Measurements from ENCODE around the gene TRMT44.
"Not testable (repeated sequence)": the region's sequence is repeated elsewhere in the genome, so short reads cannot be mapped to it uniquely, and the experiment has no call there.

TRMT44 gene

DNA sequence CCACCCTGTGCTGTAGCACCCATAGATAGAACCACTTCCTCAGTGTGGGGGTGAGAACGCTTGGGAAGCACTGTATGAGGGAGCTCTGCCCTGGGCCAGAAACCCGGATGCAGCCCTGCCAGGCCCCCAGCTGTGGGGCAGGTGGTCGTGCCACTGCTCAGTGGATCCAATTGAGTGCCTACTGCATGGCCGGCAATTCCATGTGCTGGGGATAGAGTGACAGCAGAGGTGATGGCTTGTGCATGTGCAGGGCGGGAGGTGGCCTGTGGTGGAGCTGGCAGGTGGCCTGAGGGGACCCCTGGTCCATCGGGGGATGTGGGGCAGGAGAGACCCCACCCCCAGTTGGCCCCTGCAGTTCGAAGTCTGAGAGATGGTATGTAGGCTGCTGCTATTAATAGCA is 60.4 kb downstream of the TRMT44 start:
- DNase-seq, result no peak

DNA sequence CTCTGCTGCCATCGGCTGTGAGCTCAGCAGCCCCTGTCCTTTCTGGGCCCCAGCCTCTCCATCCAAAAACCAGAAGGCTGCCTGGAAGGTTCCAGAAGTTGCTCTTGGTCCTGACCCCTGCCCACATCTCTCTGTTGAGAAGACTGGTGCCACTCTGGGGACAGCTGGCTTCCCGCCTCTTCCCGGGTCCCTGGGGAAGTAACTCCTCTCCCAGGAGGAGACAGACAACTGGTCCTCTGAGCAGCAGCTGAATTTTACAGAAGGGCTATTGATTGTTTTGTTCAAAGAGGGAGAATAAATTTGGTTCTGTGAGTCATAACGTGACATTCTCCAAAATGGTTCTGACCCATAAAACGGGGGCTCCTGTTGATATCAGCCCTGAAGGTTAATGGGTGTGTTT is 61.2 kb downstream of the TRMT44 start:
- DNase-seq, result no peak

DNA sequence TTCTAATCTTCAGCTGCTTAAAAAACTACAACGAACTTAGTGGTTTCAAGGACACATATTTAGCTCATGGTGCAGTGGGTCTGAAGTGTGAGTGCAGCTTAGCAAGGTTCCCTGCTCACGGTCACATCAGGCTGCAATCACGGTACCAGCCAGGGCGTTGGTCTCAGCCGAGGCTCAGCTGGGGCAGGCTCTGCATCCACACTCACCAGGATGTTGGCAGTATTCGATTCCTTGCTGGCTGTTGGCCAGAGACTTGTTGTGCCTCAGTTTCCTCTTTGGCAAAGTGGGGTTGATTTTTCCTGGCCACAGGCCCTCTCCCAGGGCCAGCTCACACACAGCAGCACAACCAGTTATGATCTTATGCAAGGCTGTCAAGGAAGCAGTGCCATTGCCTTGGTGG is 61.8 kb downstream of the TRMT44 start:
- no peak for DNase-seq

DNA sequence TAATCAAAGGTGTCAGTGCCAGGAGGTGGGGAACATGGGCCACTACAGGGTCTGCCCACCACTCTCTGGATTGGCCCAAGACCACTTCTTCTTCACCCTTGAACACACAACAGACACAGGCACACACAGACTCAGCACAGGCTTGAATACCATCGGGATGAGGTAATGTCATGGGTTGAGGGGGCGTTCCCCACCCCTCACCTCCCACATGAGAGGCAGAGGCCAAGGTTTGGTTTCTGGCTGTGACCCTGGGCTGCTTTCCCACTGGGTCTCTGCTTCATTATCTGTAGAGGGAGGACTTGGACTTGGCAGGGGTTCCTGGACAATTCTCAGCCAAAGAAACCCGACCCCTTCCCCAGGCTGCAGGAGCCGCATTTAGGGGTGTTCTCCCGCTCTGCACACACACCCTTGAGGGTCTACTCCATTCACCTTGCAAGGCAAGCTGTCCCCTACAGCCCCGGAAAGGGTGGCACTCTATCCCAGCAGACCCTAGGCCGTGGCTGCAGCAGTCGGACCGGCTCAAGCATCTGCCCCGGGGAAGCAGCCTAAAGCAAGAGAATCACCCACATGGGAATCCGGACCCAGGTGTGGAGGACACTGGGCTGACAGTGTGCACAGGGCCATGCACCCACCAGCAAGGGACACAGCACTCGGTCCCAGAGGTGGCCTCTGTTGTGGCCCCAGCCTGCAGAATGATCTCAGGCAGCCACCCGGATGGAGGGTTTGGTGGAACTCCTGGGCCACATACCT is 62.4 kb downstream of the TRMT44 start:
- DNase-seq, result no peak

DNA sequence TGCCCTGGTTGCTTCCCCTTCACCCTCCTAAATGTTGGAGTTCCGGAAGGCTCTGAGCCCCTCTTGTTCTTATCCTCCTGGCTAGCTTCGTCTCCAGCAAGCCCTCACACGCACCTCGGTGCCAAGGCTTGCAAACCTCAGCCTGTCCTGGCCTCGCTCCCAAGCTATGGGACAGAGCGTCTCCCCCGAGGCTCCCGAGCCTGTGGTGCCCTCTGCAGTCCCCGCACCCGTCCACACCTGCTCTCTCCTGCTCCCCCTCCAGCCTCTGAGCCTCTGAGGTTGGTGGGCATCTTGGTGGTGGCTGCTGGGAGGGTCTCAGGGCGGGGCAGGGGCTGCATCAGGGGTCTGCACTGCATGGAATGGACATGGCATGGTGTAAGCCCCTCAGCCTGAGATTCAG is 63.2 kb downstream of the TRMT44 start:
- DNase-seq, result peak in 2 of 3 experiments; percentile 6 to 23

DNA sequence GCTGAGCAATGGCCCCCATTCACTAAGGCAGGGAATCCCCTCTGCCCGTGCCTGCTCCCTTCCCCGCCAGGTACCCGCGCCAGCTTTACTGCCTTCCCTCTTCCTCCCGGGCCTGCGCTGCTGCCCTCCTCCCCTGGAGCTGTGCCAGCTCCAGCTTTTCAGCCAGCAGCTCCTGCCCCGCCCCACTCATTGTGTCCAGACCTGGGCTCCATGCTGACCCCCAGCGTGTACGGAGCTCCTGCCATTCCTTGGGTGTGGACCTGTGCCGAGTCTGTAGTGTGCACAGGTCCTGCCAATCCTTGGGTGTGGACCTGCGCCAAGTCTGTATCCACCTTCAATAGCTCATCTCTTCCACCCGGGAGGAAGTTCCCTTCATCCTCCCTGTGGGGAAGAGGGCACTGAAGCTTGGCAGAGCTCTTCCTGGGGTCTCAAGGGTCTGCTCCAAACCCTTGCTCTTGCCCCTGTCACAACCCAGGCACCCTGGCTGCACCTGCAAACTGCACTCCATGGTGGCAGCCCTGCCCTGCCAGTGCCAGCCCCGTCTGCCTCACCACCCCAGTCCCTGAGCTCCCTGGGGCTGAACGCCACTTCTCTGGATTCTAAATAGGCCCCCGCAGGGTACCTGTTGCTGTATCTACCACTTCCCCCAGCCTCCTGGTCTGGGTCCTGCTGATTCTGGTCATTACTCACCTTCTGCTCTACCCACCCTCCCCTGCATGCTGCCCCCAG is 63.9 kb downstream of the TRMT44 start:
- peak in 2 of 3 experiments; percentile 59 to 74 for DNase-seq

DNA sequence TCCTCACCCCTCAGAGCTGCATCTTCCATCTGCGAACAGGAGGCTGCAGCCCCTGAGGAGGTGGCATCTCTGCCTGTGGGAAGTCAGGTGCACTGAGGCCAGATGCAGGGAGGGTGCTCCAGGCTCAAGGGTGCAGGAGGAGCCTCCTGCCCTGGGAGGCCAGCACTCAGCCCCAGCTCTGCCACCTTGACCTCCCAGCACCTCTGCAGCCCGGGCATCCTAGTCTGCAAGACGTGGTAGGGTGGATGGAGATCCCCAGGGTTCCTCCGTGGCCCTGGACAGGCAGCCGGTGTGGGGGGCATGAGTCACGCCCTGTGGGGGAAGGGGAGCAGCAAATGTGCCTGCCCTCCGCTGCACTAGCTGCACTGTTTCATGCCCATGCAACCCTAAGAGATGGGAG is 64.7 kb downstream of the TRMT44 start:
- DNase-seq, result no peak

DNA sequence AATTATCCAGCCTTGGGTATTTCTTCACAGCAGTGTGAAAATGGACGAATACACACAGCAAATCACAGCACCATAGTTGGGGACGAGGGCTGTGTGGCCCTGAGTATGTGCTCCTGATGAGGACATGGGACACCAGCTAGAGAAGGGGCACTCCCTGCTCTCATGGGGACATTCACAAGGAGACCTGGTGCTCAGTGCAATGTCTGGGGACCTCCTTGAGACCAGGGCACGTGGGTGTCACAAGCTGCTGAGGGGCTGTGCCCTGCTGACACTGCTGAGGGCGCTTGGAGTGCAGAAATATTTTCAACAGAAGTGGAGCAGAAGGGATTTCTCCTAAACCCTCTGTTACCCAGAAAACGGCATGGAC is 65.4 kb downstream of the TRMT44 start:
- DNase-seq, result no peak

DNA sequence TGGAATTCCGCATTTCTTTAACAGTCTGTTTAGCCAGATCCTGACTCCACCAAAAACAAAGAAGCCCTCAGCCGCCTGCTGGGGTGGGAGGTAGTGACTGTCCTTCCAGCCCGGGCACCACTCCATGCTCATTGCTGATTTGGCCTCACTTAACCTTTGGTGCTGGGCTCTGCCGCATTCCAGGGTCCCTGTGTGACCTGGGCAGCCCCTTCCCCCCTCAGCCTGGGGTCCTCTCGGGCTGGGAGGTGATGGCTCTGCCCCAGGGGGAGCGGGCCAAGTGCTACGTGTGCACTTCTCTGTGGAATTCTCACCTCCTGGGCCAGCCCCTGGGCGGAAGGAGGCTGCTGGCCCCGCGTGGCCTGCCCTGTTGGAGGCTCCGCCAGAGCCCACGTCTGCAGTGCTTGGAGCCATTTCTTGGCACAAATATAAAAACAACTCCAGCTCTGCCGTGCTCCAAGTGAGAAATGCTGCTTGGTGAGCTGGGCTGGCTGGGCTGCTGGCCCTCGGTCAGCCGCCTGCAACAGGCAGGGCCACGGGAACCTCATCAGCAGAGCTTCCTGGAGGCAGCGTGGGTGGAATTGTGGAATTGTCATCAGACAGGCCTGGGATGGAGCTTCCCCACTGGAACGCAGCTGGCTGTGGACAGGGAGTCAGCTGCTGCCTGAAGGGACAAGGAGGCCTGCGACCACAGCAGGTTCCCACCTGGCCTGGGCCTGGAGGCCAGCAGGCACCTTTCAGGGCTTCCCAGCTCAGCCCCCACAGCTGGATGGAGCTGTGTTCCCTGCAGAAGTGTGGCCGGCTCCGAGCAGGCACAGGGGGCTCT is 66.0 kb downstream of the TRMT44 start:
- no peak for DNase-seq

DNA sequence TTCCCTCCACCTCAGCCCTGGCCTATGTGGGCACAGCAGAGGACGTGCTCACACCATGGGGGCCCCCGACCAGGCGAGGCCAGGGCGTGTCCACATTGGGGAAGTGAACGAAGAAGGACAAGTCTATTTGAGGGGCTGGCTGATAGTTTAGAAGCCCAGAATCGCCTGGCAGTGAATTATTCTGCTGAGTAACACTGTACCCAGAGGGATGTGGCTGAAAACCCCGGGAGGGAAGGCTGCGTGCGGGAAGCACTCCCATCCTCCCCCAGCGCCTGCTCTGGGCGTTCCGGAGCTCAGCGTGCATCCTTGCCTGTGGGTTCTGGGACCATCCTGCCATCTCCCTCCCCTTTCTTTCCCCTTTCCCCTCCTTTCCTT is 66.6 kb downstream of the TRMT44 start:
- no peak for DNase-seq

DNA sequence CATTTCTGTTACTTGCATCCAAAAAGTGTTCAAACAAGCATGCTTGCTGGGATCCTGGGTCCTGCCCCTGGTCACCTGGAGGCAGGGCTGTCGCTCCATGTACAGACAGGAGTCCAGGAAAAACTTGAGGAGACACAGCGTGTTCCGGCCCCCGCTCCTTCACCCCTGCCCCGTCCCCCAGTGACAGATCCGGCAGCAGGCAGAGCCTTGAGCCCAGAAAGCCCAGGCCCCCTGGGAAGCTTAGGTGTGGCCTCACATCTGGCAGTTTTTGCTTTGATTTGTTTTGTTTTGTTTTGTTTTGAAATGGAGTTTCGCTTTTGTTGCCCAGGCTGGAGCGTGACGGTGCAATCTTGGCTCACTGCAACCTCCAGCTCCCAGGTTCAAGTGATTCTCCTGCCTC is 67.0 kb downstream of the TRMT44 start:
- DNase-seq, result no peak

DNA sequence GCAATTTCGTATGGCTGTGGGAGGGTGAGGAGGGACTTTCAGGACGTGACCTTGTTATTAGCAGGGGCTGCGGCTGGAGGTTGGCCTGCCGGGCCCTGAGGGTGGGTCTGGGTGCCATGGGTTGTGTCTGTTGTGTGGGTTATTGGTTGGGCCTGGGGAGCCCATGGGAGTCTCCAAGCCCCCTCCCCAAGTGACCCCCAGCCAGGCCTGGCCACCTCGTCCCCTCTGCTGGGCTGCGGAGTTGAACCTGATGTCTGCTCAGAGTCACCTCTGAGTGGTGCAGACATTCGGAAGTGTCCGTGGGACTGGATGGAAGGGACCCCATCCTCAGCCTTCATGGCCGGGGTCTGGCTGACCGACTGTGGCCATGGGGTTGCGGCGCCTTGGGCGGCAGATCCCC is 67.7 kb downstream of the TRMT44 start:
- DNase-seq, result no peak

DNA sequence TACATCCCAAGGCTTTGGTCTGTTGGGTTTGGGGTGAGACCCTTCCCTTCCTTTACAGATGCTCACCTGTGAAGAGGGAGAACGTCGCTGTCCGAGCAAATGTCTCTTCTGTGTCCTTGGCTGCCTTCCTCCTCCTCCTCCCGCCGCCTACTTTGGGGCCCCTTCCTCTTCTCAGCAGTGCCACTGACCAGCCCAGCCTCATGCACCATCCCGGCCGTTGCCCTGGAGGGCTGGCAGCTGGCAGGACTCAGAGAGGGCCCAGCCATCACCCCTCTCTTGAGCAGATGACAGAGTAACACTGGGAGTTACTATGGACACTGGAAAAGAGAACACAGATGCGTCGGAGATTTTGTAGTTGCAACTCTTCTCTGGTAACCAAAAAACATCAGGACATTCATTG is 68.2 kb downstream of the TRMT44 start:
- DNase-seq, result no peak

DNA sequence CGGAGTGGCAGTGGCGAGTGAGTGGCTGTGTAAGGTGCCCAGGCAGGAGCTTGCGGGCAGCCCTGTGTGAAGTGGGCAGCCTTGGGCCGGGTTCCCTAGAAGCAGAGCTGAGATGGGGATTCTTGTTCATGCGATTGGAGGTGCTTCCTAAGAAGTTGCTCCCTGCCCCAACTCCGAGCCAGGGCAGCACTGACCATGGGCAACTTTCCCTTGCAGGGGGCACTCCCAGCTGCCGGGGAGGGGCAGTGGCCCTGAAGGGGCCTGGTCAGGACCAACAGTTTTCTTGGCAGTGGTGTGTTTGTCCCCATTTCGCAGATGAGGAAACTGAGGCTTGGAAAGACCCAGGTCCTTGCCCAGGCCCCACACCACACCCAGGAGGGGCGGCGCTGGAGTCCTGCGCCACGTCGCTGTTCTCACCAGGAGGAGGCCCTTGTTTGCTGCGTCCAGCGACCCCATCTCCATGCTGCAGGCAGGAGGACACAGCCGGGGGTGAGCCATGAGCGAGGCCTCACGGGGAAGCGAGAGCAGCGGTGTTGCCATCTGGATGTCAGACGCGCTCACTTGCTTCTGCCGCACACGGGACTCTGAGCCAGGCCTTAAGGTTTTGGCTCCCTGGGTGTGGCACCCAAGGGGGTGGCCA is 68.9 kb downstream of the TRMT44 start:
- no peak for DNase-seq

DNA sequence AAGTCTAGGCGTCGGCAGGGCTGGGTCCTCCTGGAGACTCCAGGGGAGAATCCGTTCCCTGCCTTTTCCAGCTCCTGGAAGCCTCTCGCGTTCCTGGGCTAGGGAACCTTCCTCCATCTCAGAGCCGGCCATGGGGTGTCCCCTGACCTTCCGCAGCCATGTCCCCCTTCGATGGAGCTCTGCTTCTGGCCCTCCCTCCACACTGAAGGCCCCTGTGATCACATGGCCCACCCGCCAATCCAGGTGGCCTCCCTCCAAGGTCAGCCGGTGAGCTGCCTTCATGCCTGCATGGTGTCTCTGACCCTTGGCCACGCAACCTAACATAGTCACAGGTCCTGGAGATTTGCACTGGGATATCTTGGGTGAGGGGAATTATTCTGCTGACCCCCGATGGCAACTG is 69.6 kb downstream of the TRMT44 start:
- DNase-seq, result no peak

DNA sequence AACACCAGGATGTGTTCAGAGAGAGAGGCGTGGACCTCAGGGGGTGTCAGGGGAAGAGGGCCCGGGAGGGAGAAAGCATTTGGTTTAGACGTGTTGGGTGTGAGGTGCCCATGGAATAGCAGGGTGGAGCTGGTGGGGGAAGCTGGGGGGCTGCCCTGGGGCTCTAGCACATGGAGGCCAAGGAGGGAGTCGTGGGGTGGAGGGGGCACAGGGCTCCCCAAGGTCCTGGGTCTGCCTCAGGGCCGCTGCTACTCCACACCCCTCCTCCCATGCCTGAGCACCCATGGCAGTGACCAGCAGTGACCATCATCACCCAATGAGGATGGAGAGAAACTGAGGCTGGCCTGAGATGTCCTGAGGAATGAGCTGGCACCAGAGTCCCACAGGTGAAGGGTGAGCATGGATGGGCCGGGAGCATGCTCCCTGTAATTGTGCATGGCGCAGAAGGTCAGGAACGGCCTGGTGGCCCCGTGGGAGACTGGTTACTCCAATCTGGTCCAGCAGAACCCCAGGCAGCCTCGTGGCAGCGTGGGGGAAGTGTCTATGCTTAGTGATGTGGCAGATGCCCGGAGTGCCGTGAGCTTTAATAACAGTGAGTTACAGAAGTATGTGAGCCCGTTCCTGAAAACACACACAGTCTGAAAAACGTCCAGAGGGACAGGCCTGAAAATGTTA is 70.2 kb downstream of the TRMT44 start:
- no peak for DNase-seq

DNA sequence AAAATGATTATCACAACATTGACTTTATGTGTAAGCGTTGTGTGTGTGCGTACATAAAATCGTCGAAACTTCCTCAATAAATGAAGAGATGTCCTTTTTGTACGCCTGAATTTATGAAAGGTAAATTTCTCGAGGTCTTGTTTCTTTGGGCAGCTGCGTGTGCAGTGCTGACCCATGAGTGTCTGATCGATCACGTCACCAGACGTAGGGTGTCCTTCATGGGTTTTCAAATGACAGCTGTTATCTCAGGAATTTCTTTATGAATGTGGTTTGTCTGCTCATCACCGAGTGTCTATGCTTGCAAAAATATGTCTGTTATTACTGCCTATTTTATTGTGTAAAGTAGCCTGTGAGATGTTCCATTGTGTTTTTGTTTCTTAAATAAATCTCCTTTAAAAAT is 71.9 kb downstream of the TRMT44 start:
- DNase-seq, result no peak

DNA sequence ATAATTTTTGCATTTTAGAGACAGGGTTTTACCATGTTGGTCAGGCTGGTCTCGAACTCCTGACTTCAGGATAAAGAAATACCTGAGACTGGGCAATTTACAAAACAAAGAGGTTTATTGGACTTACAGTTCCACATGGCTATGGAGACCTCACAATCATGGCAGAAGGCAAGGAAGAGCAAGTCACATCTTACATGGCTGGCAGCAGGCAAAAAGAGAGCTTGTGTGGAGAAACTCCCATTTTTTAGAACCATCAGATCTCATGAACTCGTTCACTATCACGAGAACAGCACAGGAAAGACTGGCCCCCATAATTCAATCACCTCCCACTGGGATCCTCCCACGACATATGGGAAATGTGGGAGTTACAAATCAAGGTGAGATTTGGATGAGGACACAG is 72.5 kb downstream of the TRMT44 start:
- DNase-seq, result not testable (repeated sequence)

DNA sequence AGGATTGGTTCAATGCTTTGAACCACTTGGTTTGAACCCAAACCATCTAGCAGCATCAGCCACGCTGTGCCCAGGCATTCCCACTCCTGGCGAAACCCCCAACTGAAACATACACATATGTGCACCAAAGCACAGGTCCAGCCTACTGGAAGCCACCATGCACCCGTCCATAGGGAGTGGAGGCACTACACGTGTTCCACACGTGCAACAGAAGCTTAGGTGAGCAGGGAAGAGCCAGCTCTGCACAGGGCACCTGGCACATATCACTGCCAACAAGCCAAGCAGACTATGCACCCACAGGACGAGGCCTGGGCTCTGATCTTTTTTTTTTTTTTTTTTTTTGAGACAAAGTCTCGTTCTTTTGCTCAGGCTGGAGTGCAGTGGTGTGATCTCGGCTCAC is 73.4 kb downstream of the TRMT44 start:
- DNase-seq, result no peak

DNA sequence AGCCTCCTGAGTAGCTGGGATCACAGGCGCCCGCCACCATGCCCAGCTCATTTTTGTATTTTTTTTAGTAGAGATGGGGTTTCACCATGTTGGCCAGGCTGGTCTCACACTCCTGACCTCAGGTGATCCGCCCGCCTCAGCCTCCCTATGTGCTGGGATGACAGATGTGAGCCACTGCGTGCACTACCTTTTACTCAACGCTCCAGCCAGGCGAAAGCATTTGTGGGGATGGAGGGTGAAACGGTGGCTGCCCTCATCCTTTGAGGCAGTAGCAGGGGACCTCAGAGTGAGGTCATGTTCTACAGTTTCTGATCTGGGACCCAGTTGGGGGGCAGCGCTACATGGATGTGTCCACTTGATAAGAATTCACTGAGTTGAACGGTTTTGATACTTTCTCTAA is 73.8 kb downstream of the TRMT44 start:
- DNase-seq, result no peak

DNA sequence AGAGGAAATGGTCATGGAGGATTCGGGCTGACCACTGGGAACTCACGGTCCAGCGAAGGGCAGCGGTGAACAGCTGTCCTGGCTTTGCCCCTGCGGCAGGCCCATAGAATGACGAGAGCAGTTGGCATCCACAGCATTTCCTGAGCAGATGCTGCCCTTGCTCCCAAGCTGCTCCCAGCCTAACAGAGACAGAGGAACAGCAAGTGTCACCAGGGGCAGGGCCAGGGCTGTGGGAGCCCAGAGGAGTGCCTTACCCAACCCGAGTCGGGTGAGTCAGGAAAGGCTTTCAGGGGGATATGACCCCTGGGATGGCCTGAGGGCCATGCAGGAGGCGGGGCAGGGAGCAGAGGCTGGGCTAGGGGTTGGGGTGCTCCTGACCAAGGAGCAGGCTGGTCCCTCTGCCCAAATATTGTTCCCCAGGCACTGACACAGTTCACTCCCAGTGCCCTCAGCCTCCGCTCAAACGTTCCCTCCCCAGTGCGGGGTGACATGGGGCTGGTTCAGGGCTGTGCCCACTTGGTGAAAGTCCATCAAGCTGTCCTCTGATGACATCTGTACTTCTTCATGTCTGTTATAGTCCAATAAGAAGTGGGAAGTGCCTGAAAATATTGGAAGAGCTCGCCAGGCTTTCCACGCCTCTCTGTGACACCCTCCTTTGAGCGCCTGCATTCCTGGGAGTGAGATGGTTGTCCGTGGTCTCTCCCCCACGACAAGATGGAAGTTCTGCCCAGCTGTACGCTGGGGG is 74.9 kb downstream of the TRMT44 start:
- DNase-seq, result no peak

DNA sequence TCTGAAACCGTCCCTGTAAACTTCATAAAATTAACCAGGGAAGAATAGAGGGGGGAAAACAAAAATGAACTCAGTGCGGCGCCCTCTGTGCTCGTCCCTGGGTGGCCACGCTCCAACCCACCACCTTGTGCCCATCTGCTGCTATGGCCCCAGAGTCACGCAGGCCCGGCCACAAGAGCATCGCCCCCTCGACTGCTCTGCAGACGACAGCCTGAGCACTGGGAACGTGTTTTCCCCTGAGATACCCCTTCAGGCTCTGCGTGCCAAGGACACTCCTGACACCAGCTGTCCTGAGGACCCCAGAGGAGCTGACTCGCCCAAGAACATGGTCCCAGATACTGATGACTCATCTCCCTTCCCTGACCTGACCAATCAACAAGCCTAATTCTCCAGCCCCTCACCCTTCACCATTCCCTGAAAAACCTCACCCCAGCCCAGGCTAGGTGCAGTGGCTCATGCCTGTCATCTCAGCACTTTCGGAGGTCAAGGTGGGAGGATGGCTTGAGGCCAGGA is 75.5 kb downstream of the TRMT44 start:
- DNase-seq, result no peak
